GM12878 (cell line): Measurements from ENCODE around the gene PTPRN2. TPM values are rescaled to one million over a fixed set of nuclear protein-coding genes. Genes with fewer than 3 reads are reported as not detected.

ENCODE experiments used
- ATAC-seq: fragments of 200-7000 bp; cut with Tn5 transposase; 3 replicates; pipeline ENCODE4 v1.9.1; 2020; ENCODE audit warnings: mild to moderate bottlenecking, moderate library complexity
- BruUV-seq: library from RNA; stranded (reverse); fragments of 400-500 nt; replicated peaks from 2 replicates; lab custom pipeline; 2021; lab: Mats Ljungman, UMichigan
- CTCF ChIA-PET: fragments of 300-600 bp; sonication (Branson Sonifier 250); formaldehyde crosslinking; extraction: SDS; loops from one replicate; lab custom pipeline; 2021; ENCODE audit warnings: inconsistent platforms; lab: Yijun Ruan, JAX
- POLR2A ChIA-PET: fragments of 350-600 bp; formaldehyde crosslinking; extraction: SDS; loops from one replicate; lab custom pipeline; 2021; ENCODE audit warnings: inconsistent platforms; lab: Charles Lee
- RAD21 ChIA-PET: fragments of 300-600 bp; sonication (Branson Sonifier 250); formaldehyde crosslinking; loops from one replicate; lab custom pipeline; 2023; ENCODE audit warnings: antibody characterized with exemption; ENCODE audit not compliant: unreplicated experiment; lab: Charles Lee
- SMC1A ChIA-PET: fragments of 300-600 bp; sonication (Branson Sonifier 250); formaldehyde crosslinking; loops from one replicate; lab custom pipeline; 2023; ENCODE audit not compliant: unreplicated experiment, uncharacterized antibody; lab: Charles Lee
- DNase-seq: peaks from one replicate; pipeline ENCODE4 v3.0.0-alpha.2; 2011; ENCODE audit warnings: low read depth, low spot score
- FAIRE-seq: peaks from 3 replicates; lab custom pipeline; 2011; peaks lifted over from hg19 to GRCh38; lab: Jason Lieb, UNC
- H2AFZ ChIP-seq: 2 replicates; pipeline ENCODE4 v1.6.0; 2011; ENCODE audit warnings: low read depth, low read length, control low read depth; ENCODE audit not compliant: control insufficient read depth
- H3K27ac ChIP-seq: 2 replicates; pipeline ENCODE4 v1.5.1; 2011; ENCODE audit warnings: control low read depth; ENCODE audit not compliant: control insufficient read depth, insufficient read depth
- H3K27me3 ChIP-seq, 2 experiments: replicated peaks in 1 of 2; 2 replicates each; pipeline versions ENCODE4 v1.6.0 to v1.6.1; 2011; ENCODE audit warnings: low read length in 1 of 2; ENCODE audit not compliant: control insufficient read depth in 2 of 2, insufficient read depth in 2 of 2
- H3K36me3 ChIP-seq, 2 experiments: 2 replicates each; pipeline ENCODE4 v1.5.1; 2011; ENCODE audit warnings: low read length in 1 of 2; ENCODE audit not compliant: control insufficient read depth in 2 of 2, insufficient read depth in 2 of 2
- H3K4me1 ChIP-seq: 2 replicates; pipeline ENCODE4 v1.6.1; 2011; ENCODE audit warnings: mild to moderate bottlenecking, low read length, moderate library complexity, mixed read lengths; ENCODE audit not compliant: control insufficient read depth, insufficient read depth
- H3K4me2 ChIP-seq: 2 replicates; pipeline ENCODE4 v1.6.0; 2011; ENCODE audit warnings: control low read depth; ENCODE audit not compliant: control insufficient read depth, insufficient read depth
- H3K4me3 ChIP-seq: fragments of 200-600 bp; sonication (generic); 2 replicates; pipeline ENCODE4 v1.5.1; 2016
- H3K79me2 ChIP-seq: 2 replicates; pipeline ENCODE4 v1.6.0; 2011; ENCODE audit warnings: low read length; ENCODE audit not compliant: control insufficient read depth, insufficient read depth
- H3K9ac ChIP-seq: 2 replicates; pipeline ENCODE4 v1.8.0; 2011; ENCODE audit warnings: low read length, control low read depth, mixed read lengths; ENCODE audit not compliant: control insufficient read depth, insufficient read depth
- H3K9me3 ChIP-seq: replicated peaks from 3 replicates; pipeline ENCODE4 v1.5.1; 2011; ENCODE audit warnings: mild to moderate bottlenecking, low read length; ENCODE audit not compliant: control insufficient read depth, insufficient read depth
- H4K20me1 ChIP-seq: 2 replicates; pipeline ENCODE4 v1.6.0; 2011; ENCODE audit not compliant: control insufficient read depth, insufficient read depth
- CHD2 ChIP-seq: IDR thresholded peaks from 2 replicates; pipeline ENCODE4 v1.6.1; 2011; ENCODE audit warnings: low read depth, low read length, improper control_type of control experiment, borderline replicate concordance
- FOS ChIP-seq: IDR thresholded peaks from 3 replicates; pipeline ENCODE4 v1.6.1; 2011; ENCODE audit warnings: borderline replicate concordance; ENCODE audit not compliant: insufficient read length; ENCODE audit errors: extremely low read depth
- GABPA ChIP-seq: IDR thresholded peaks from 2 replicates; pipeline ENCODE4 v1.6.1; 2014; ENCODE audit warnings: antibody characterized with exemption, low read depth, mild to moderate bottlenecking, inconsistent platforms
- IRF5 ChIP-seq: fragments of 450-650 bp; IDR thresholded peaks from 2 replicates; pipeline ENCODE4 v1.6.1; 2017; ENCODE audit warnings: borderline replicate concordance
- MXI1 ChIP-seq: fragments of 150-350 bp; IDR thresholded peaks from 2 replicates; pipeline ENCODE4 v1.6.1; 2011; ENCODE audit warnings: low read depth, mild to moderate bottlenecking, inconsistent platforms, low read length, improper control_type of control experiment
- MYC ChIP-seq: IDR thresholded peaks from 2 replicates; pipeline ENCODE4 v1.6.1; 2011; ENCODE audit warnings: mild to moderate bottlenecking, low read length, moderate library complexity, inconsistent platforms; ENCODE audit not compliant: insufficient read depth, insufficient replicate concordance, insufficient read length, severe bottlenecking
- SIX5 ChIP-seq: IDR thresholded peaks from 2 replicates; pipeline ENCODE4 v1.6.1; 2011; ENCODE audit warnings: mild to moderate bottlenecking, low read depth, low read length, moderate library complexity; ENCODE audit not compliant: severe bottlenecking
- SMARCA5 ChIP-seq: fragments of 450-650 bp; IDR thresholded peaks from 2 replicates; pipeline ENCODE4 v1.6.1; 2017; ENCODE audit warnings: mild to moderate bottlenecking
- SRF ChIP-seq, 2 experiments: IDR thresholded peaks; 2 replicates each; pipeline ENCODE4 v1.6.1; 2011; ENCODE audit warnings: low read depth in 2 of 2, low read length in 2 of 2, mild to moderate bottlenecking in 1 of 2, moderate library complexity in 1 of 2
- TCF12 ChIP-seq: IDR thresholded peaks from 2 replicates; pipeline ENCODE4 v1.6.1; 2011; ENCODE audit warnings: low read depth, mild to moderate bottlenecking, low read length
- WRNIP1 ChIP-seq: IDR thresholded peaks from 2 replicates; pipeline ENCODE4 v1.6.1; 2011; ENCODE audit warnings: low read depth, low read length, improper control_type of control experiment, borderline replicate concordance
- ZNF207 ChIP-seq: fragments of 450-650 bp; IDR thresholded peaks from 2 replicates; pipeline ENCODE4 v1.6.1; 2014; ENCODE audit warnings: antibody characterized with exemption, mild to moderate bottlenecking, borderline replicate concordance
- WGBS: methylation state at CpG from one replicate; pipeline ENCODE4 v1.1.6; 2016; ENCODE audit warnings: low lambda C conversion rate; ENCODE audit not compliant: insufficient replicate concordance, insufficient coverage; ENCODE audit errors: missing lambda C conversion rate; 5-methylcytosine and 5-hydroxymethylcytosine counted together
- in situ Hi-C: fragments of 300-500 bp; cut with MboI; formaldehyde crosslinking; loops from 9 replicates; pipeline ENCODE4 v1.14.3; 2018; ENCODE audit warnings: mixed read lengths
- intact Hi-C: fragments of 100-400 bp; cut with micrococcal nuclease; formaldehyde crosslinking; loops from one replicate; pipeline ENCODE4 v1.14.2; 2022; ENCODE audit not compliant: unreplicated experiment
- polyA plus RNA-seq, 11 experiments: library from polyadenylated mRNA; depleted of rRNA in 4 of 11; unstranded in 6 of 11; stranded (reverse) in 5 of 11; fragments of >200 nt; fragmentation: Nextera tagmentation in 4 of 11; fragmentation: Illumina TruSeq in 1 of 11; extraction: Ambion mirVana in 4 of 11; extraction: Trizol in 1 of 11; gene quantifications; 1 replicate in 1 of 11; 2 replicates in 10 of 11; pipeline versions ENCODE4 v1.2.1 to v1.2.3, GENCODE V29; 2011 to 2016; ENCODE audit warnings: inconsistent platforms in 2 of 11, missing spikeins in 2 of 11, low read depth in 1 of 11
- total RNA-seq, 4 experiments: library from RNA; depleted of rRNA in 3 of 4; stranded (reverse); fragments of >200 nt in 3 of 4; fragmentation: Illumina TruSeq in 1 of 4; extraction: Trizol in 1 of 4; gene quantifications; 2 replicates each; pipeline versions ENCODE4 v1.2.1 to v1.2.3, GENCODE V29; 2013 to 2021
- TF ChIP-seq, protein P1 (sequence below): fragments of 450-650 bp; conservative IDR thresholded peaks from 2 replicates; pipeline ENCODE4 v1.6.1; 2017; ENCODE audit warnings: mild to moderate bottlenecking, moderate library complexity
- TF ChIP-seq, protein P2 (sequence below), 3 experiments: IDR thresholded peaks in 2 of 3; conservative IDR thresholded peaks in 1 of 3; 2 replicates each; pipeline ENCODE4 v1.5.1; 2011; ENCODE audit warnings: low read depth in 3 of 3, low read length in 3 of 3, mild to moderate bottlenecking in 3 of 3, control low read depth in 2 of 3, moderate library complexity in 2 of 3, inconsistent platforms in 1 of 3, mixed read lengths in 1 of 3; ENCODE audit not compliant: control insufficient read depth in 2 of 3, insufficient read depth in 1 of 3; ENCODE audit errors: extremely low read depth in 1 of 3

PTPRN2 gene
- total and polyA plus RNA-seq, 10 of the 15 experiments (the other 5 are each of a cell fraction or from before 2014, with no cell fraction given), result 5.4 TPM; not detected in 9

GRCh38 chr7:157739031-157739430 lies 848.6 kb downstream of the PTPRN2 start:
- no peaks in the 10 kb centered on the region for H4K20me1 ChIP-seq
- ChIA-PET CTCF (no interaction called here), POLR2A (no interaction called here), RAD21 (no interaction called here), SMC1A (interaction anchor here (0.8 kb wide), 1 partner anchor 9 kb away, joined by 3 read pairs; no protein-coding TSS in a partner anchor)
- no peaks in the 10 kb centered on the region for H3K36me3 ChIP-seq
- H3K4me2 ChIP-seq, result no peak overlapping the region
- H3K27ac ChIP-seq, result no peak overlapping the region
- H3K9ac ChIP-seq, result no peak overlapping the region
- DNase-seq (no peak), ATAC-seq (no peak), FAIRE-seq (no peak)
- H3K4me3 ChIP-seq, result no peak overlapping the region
- intact Hi-C loops (no loop called here), in situ Hi-C loops (no loop called here)
- H3K4me1 ChIP-seq, result no peaks in the 10 kb centered on the region
- H2AFZ ChIP-seq, result no peak overlapping the region
- H3K27me3 ChIP-seq, result no peaks in the 10 kb centered on the region
- H3K9me3 ChIP-seq, result no peaks in the 10 kb centered on the region; the same call in 2 of the 3 replicates
- no TSS peak for BruUV-seq
- 51% methylated on average over 8 of the region's 8 CpGs for WGBS
- H3K79me2 ChIP-seq, result no peaks in the 10 kb centered on the region
- no peak for TF ChIP-seq IRF5
- TF ChIP-seq, protein P1, sequence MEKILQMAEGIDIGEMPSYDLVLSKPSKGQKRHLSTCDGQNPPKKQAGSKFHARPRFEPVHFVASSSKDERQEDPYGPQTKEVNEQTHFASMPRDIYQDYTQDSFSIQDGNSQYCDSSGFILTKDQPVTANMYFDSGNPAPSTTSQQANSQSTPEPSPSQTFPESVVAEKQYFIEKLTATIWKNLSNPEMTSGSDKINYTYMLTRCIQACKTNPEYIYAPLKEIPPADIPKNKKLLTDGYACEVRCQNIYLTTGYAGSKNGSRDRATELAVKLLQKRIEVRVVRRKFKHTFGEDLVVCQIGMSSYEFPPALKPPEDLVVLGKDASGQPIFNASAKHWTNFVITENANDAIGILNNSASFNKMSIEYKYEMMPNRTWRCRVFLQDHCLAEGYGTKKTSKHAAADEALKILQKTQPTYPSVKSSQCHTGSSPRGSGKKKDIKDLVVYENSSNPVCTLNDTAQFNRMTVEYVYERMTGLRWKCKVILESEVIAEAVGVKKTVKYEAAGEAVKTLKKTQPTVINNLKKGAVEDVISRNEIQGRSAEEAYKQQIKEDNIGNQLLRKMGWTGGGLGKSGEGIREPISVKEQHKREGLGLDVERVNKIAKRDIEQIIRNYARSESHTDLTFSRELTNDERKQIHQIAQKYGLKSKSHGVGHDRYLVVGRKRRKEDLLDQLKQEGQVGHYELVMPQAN, result no peak
- TF ChIP-seq SIX5, result no peak
- TF ChIP-seq FOS, result no peak
- TF ChIP-seq SRF (IDR thresholded peaks at IDR 0.05; ENCODE audit: low read depth in 2 of 2, low read length in 2 of 2), result no peak
- TF ChIP-seq CHD2, result no peak
- TF ChIP-seq TCF12, result no peak
- TF ChIP-seq, protein P2, sequence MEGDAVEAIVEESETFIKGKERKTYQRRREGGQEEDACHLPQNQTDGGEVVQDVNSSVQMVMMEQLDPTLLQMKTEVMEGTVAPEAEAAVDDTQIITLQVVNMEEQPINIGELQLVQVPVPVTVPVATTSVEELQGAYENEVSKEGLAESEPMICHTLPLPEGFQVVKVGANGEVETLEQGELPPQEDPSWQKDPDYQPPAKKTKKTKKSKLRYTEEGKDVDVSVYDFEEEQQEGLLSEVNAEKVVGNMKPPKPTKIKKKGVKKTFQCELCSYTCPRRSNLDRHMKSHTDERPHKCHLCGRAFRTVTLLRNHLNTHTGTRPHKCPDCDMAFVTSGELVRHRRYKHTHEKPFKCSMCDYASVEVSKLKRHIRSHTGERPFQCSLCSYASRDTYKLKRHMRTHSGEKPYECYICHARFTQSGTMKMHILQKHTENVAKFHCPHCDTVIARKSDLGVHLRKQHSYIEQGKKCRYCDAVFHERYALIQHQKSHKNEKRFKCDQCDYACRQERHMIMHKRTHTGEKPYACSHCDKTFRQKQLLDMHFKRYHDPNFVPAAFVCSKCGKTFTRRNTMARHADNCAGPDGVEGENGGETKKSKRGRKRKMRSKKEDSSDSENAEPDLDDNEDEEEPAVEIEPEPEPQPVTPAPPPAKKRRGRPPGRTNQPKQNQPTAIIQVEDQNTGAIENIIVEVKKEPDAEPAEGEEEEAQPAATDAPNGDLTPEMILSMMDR (IDR thresholded peaks at IDR 0.05 in 2 of 3, conservative IDR thresholded peaks at IDR 0.05 in 1 of 3; ENCODE audit: control insufficient read depth in 2 of 3, extremely low read depth in 1 of 3, insufficient read depth in 1 of 3, low read depth in 3 of 3, low read length in 3 of 3), result no peak
- no peak for TF ChIP-seq ZNF207
- TF ChIP-seq SMARCA5, result no peak
- TF ChIP-seq MYC, result no peak
- TF ChIP-seq GABPA, result no peak
- TF ChIP-seq WRNIP1, result no peak
- no peak for TF ChIP-seq MXI1
